Measurements from ENCODE around the gene KLF2.

Gene KLF2

GRCh38 chr19:16375157-16375935 is 50.7 kb downstream of the KLF2 start:
- no peak overlapping the region for H3K4me3 ChIP-seq (ENCODE audit: low read depth, low read length)

GRCh38 chr19:16375936-16376185 is 51.2 kb downstream of the KLF2 start:
- H3K4me3 ChIP-seq (ENCODE audit: low read depth, low read length), result no peak overlapping the region

GRCh38 chr19:16376241-16376640 is 51.6 kb downstream of the KLF2 start:
- no peak overlapping the region for H3K4me3 ChIP-seq (ENCODE audit: low read depth, low read length)

- H3K4me3 ChIP-seq (ENCODE audit: low read depth, low read length), result no peak overlapping the region
Observed at GRCh38 chr19:16376649-16377048, 52.0 kb downstream of the KLF2 start.

GRCh38 chr19:16377521-16377920 is 52.9 kb downstream of the KLF2 start:
- no peak overlapping the region for H3K4me3 ChIP-seq (ENCODE audit: low read depth, low read length)
